Ishikawa (cell line): ENCODE measurements around the gene GMEB2.

Experiments
- CEBPB ChIP-seq: IDR thresholded peaks from 2 replicates; pipeline ENCODE4 v1.6.1; 2012
- EP300 ChIP-seq: IDR thresholded peaks from 2 replicates; pipeline ENCODE4 v1.6.1; 2012; ENCODE audit warnings: borderline replicate concordance
- FOXM1 ChIP-seq: IDR thresholded peaks from 2 replicates; pipeline ENCODE4 v1.6.1; 2012; ENCODE audit warnings: low read depth, borderline replicate concordance
- RAD21 ChIP-seq: IDR thresholded peaks from 2 replicates; pipeline ENCODE4 v1.6.1; 2012; ENCODE audit warnings: low read depth
- TAF1 ChIP-seq: IDR thresholded peaks from 2 replicates; pipeline ENCODE4 v1.6.1; 2012; ENCODE audit warnings: low read depth, mild to moderate bottlenecking
- TCF12 ChIP-seq: IDR thresholded peaks from 2 replicates; pipeline ENCODE4 v1.6.1; 2012; ENCODE audit warnings: low read depth
- TEAD4 ChIP-seq: IDR thresholded peaks from 2 replicates; pipeline ENCODE4 v1.6.1; 2012
- ZBTB7A ChIP-seq: IDR thresholded peaks from 2 replicates; pipeline ENCODE4 v1.6.1; 2012; ENCODE audit warnings: low read depth
- TF ChIP-seq, protein P1 (sequence below): IDR thresholded peaks from 2 replicates; pipeline ENCODE4 v1.6.1; 2012; ENCODE audit warnings: low read depth, mild to moderate bottlenecking
- TF ChIP-seq, protein P2 (sequence below): IDR thresholded peaks from 2 replicates; pipeline ENCODE4 v1.6.1; 2012

DNA sequence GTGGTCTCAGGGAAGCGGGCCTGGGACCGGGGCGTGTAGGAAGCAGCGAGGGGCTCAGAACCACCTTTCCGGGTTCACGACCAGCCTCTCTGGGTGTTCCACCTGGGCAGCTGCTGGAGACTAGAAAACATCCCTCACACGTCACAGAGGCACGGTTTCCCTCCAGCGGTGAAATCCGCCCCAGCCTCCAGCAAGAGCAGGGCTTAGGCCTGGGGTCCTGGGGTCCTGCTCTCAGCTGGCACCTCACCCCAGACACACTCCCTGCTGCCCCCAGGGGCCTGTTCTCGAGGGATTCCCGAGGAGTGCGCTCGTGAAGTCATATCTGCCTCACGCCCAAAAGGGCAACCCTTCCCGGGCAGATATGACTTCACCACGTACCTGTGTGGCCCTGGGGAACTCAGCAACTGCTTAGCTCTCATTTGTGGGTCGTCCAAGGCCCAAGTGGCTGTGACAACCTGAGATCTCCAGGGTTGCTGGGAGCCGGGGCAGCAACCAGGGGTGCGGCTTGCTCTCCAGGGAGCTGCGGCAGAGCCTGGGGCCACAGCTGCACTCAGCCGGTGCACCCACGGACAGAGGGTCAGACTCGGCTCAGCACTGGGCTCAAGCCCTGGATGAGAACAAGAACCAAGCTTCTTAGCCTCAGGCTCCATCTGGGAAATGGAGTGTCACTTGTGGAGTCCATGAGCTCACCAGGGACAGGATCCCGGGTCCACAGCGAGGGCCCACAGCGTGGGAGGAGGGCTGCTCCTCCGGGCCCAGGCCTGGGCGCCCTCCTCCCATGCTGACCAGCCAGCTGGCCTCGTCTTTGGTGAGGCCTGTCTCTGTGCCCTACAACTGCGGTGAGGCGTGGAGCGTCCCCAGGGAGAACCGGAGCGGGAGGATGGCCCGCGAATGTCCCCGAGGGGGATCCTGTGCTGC is 72.3 kb downstream of the GMEB2 start:
- TF ChIP-seq, protein P1, sequence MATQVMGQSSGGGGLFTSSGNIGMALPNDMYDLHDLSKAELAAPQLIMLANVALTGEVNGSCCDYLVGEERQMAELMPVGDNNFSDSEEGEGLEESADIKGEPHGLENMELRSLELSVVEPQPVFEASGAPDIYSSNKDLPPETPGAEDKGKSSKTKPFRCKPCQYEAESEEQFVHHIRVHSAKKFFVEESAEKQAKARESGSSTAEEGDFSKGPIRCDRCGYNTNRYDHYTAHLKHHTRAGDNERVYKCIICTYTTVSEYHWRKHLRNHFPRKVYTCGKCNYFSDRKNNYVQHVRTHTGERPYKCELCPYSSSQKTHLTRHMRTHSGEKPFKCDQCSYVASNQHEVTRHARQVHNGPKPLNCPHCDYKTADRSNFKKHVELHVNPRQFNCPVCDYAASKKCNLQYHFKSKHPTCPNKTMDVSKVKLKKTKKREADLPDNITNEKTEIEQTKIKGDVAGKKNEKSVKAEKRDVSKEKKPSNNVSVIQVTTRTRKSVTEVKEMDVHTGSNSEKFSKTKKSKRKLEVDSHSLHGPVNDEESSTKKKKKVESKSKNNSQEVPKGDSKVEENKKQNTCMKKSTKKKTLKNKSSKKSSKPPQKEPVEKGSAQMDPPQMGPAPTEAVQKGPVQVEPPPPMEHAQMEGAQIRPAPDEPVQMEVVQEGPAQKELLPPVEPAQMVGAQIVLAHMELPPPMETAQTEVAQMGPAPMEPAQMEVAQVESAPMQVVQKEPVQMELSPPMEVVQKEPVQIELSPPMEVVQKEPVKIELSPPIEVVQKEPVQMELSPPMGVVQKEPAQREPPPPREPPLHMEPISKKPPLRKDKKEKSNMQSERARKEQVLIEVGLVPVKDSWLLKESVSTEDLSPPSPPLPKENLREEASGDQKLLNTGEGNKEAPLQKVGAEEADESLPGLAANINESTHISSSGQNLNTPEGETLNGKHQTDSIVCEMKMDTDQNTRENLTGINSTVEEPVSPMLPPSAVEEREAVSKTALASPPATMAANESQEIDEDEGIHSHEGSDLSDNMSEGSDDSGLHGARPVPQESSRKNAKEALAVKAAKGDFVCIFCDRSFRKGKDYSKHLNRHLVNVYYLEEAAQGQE = no peak
- no peak for TF ChIP-seq TAF1
- no peak for TF ChIP-seq TEAD4
- TF ChIP-seq ZBTB7A = no peak
- TF ChIP-seq EP300 = no peak
- no peak for TF ChIP-seq RAD21
- TF ChIP-seq TCF12 = no peak
- TF ChIP-seq FOXM1 = no peak
- TF ChIP-seq, protein P2, sequence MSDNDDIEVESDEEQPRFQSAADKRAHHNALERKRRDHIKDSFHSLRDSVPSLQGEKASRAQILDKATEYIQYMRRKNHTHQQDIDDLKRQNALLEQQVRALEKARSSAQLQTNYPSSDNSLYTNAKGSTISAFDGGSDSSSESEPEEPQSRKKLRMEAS = no peak
- TF ChIP-seq CEBPB = no peak
